ENCODE measurements around the gene GNB1L. TPM values are rescaled to one million over a fixed set of nuclear protein-coding genes. Genes with fewer than 3 reads are reported as not detected.

Gene GNB1L
- total and polyA plus RNA-seq, 9 of the 15 experiments (the other 6 are each of a cell fraction or from before 2014, with no cell fraction given): 0.56 to 50.5 (median 10.2) TPM

DNA sequence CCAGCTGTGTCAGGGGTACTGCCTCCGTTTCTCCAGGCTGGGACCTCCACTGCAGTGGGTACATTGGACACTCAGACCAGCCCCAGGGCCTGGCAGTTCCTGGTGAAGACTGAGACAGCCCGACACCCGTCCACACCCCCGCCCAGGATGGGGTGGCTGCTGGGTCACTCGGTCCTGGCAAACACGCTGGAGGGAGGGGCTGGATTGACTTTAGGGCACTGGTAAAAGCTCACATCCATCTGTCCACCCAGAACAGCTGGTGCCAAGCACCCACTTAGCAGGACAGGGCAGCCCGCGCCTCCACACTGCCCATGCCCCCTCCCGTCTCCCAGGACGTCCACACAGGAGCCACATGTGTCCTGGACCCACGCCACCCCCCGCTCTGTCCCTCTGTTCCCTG is 104.8 kb downstream of the GNB1L start:
- CTCF ChIA-PET (ENCODE audit: low intra/inter-chr PET ratio): no interaction called here
- H3K27ac ChIP-seq (ENCODE audit: extremely low read depth, low read depth, low read length): no peak overlapping the region
- no peaks in the 10 kb centered on the region; the same call in 1 of the 2 replicates for H3K9me3 ChIP-seq (replicated peaks; ENCODE audit: control insufficient read depth, insufficient read depth, low read depth, low read length)
- peaks cover 5 to 69% of the 10 kb centered on the region in 2 experiments for H3K4me1 ChIP-seq (replicated peaks in 1 of 2; ENCODE audit: control insufficient read depth in 2 of 2, insufficient read depth in 2 of 2, low read length in 2 of 2)
- H4K20me1 ChIP-seq (replicated peaks; ENCODE audit: control insufficient read depth, insufficient read depth, low read length): peaks cover 50% of the 10 kb centered on the region
- H3K27me3 ChIP-seq (ENCODE audit: control insufficient read depth in 2 of 2, insufficient read depth in 2 of 2, low read length in 2 of 2): peaks cover 47 to 78% of the 10 kb centered on the region in 2 experiments; a peak in 4 of 5 replicates
- FAIRE-seq: no peak
- no peak overlapping the region for H2AFZ ChIP-seq (ENCODE audit: low read depth, low read length)
- POLR2A ChIA-PET: interaction anchor here (0.5 to 1.9 kb wide), 8 partner anchors 13 to 1278 kb away, joined by 3 to 9 read pairs (median 3); no protein-coding TSS in a partner anchor
- no peak overlapping the region for H3K4me2 ChIP-seq (ENCODE audit: insufficient read depth, low read length)
- no peaks in the 10 kb centered on the region for H3K79me2 ChIP-seq (ENCODE audit: control insufficient read depth, insufficient read depth, low read length)
- H3K36me3 ChIP-seq (ENCODE audit: control insufficient read depth, insufficient read depth, low read length): no peaks in the 10 kb centered on the region
- intact Hi-C loops (cut with micrococcal nuclease): no loop called here
- DNase-seq (ENCODE audit: extremely low read depth in 1 of 4, low spot score in 3 of 4): no peak
- no peak overlapping the region for H3K4me3 ChIP-seq
- WGBS (ENCODE audit: insufficient coverage, low coverage, missing lambda C conversion rate): 8% methylated on average over 12 of the region's 12 CpGs
- no TSS peak for BruUV-seq (replicated peaks)
- H3K9me1 ChIP-seq (ENCODE audit: control insufficient read depth, insufficient read depth, low read length): no peaks in the 10 kb centered on the region
- in situ Hi-C loops (cut with MboI): no loop called here
- H3K9ac ChIP-seq (ENCODE audit: insufficient read depth in 1 of 2, low read depth in 2 of 2, low read length in 2 of 2): peak overlapping the region in 1 of 2 experiments; percentile 27; a peak in 2 of 4 replicates
- no peak for ATAC-seq
- TF ChIP-seq MYC (IDR thresholded peaks at IDR 0.05; ENCODE audit: low read depth, low read length) (no peak), MYC (CRISPR knock-in tag; IDR thresholded peaks at IDR 0.05; ENCODE audit: borderline replicate concordance, low read depth) (no peak), ZNF511 (CRISPR knock-in tag; IDR thresholded peaks at IDR 0.05) (no peak), ID3 (CRISPR knock-in tag; IDR thresholded peaks at IDR 0.05) (no peak), ID3 (tag; IDR thresholded peaks at IDR 0.05) (0 out of 2 replicates have a peak, but pooled peaks have one; percentile 46), ZC3H11A (IDR thresholded peaks at IDR 0.05; ENCODE audit: low read depth, low read length) (no peak), CHD1 (IDR thresholded peaks at IDR 0.05; ENCODE audit: low read length) (peak; percentile 16), HMGN3 (IDR thresholded peaks at IDR 0.05; ENCODE audit: borderline replicate concordance, extremely low read depth, insufficient read length, low read depth, low read length) (peak; percentile 29), CCAR2 (IDR thresholded peaks at IDR 0.05; ENCODE audit: low read depth, low read length) (no peak), SMC3 (conservative IDR thresholded peaks at IDR 0.05; ENCODE audit: insufficient read depth, low read depth, low read length) (no peak), YBX1 (IDR thresholded peaks at IDR 0.05) (no peak), ZNF184 (CRISPR knock-in tag; IDR thresholded peaks at IDR 0.05) (no peak), NCOR1 (IDR thresholded peaks at IDR 0.05) (no peak), POLR2B (IDR thresholded peaks at IDR 0.05; ENCODE audit: low read depth, partially characterized antibody) (no peak), CAMTA2 (CRISPR knock-in tag; conservative IDR thresholded peaks at IDR 0.05) (0 out of 2 replicates have a peak, but pooled peaks have one; percentile 13), ZNF354B (CRISPR knock-in tag; IDR thresholded peaks at IDR 0.05) (no peak), CREB1 (IDR thresholded peaks at IDR 0.05) (no peak), CREB1 (CRISPR knock-in tag; IDR thresholded peaks at IDR 0.05) (no peak), ETV1 (tag; conservative IDR thresholded peaks at IDR 0.05; ENCODE audit: low read depth) (no peak), TEAD1 (CRISPR knock-in tag; IDR thresholded peaks at IDR 0.05) (no peak), FOXJ3 (CRISPR knock-in tag; IDR thresholded peaks at IDR 0.05) (no peak), POLR2A (conservative IDR thresholded peaks at IDR 0.05) (no peak), NR2F6 (CRISPR knock-in tag; IDR thresholded peaks at IDR 0.05) (no peak)
- TF ChIP-seq, protein P1, sequence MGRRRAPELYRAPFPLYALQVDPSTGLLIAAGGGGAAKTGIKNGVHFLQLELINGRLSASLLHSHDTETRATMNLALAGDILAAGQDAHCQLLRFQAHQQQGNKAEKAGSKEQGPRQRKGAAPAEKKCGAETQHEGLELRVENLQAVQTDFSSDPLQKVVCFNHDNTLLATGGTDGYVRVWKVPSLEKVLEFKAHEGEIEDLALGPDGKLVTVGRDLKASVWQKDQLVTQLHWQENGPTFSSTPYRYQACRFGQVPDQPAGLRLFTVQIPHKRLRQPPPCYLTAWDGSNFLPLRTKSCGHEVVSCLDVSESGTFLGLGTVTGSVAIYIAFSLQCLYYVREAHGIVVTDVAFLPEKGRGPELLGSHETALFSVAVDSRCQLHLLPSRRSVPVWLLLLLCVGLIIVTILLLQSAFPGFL (CRISPR knock-in tag; IDR thresholded peaks at IDR 0.05): no peak
